ENCODE data around the gene CCDC15.

CCDC15 gene

DNA sequence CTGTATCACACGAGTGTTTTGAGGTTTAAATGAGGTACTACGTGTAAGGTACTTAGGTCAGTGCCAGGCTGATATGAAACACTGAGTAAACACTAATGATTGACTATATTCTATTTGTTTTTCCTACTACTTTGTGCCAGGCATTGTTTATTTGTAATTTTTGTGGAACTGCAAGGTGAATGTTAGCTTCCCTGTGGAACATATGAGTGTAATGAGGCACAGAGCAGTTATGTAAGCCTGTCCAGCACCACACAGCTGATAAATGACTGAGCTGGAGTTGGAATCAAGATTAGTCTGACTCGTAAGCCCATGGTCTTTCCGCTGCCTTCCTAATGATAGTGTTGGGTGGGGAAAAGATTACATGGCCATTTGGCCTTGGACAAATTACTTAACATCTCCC, 115.0 kb downstream of the CCDC15 start:
- no peak for DNase-seq

DNA sequence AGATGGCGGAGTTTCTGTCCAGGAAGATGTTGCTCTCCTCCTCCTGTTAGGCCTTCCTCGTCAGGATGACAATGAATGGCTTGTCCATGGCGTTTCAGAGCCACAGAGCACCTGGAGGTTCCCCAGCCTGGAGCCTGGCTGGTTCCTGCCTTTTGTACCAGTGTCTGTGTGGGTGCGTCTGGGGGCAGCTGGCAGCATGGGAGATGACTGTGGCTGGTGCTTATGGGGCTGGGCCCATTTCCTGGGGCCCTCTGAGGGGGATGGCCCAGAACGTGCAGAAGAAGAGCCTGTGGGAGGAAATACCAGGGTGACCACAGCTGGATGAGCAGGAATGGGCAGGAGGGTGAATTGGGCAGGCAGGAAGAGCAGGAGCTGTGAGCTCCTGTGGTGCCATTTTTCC, 115.8 kb downstream of the CCDC15 start:
- no peak for DNase-seq

DNA sequence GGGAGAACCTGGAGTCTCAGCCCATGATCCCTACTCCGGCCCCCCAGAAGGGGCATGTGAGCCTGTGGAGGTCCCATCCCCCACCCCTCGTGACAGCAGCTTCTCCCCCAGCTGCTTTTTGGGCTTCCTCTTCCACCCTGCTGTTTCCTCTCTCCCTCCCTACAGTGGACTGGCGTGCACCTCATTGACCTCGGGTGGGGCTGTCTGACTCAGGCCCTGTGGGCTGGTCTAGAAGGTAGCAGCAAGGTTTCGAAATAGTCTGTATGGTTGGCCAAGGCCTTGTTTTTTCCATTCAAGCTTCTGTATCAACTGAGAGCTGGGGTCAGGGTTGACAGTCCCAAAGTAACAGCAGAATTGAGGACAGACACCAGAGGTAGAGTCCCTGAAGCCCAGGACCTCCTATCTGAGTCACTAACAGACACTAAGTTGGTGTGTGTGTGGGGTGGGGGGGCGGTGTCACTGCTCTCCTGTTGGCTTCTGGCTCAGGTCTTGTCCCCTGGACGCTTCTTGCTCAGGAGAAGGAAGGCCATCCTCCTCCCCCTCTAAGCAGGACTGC, 116.8 kb downstream of the CCDC15 start:
- peak; percentile 35 for DNase-seq

DNA sequence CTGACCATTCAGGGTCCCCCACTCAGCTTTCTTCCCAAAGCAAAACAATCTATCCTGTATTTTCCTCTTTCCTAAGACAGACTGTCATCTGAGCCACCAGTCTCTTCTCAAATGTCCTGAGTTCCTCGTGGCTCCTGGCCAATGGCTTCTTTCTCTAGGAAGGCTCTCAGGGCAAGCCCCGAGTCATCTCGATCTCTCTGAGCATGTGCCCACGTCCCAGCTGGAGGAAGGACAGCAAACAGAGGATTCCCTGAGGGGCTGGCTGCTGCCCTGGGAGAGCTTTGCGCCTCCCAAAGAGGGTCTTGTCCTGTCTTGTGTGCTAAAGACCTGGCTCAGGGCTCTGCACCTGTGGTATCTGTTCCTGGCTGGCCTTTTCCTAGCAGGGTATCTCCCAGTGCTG, 117.4 kb downstream of the CCDC15 start:
- DNase-seq: no peak

DNA sequence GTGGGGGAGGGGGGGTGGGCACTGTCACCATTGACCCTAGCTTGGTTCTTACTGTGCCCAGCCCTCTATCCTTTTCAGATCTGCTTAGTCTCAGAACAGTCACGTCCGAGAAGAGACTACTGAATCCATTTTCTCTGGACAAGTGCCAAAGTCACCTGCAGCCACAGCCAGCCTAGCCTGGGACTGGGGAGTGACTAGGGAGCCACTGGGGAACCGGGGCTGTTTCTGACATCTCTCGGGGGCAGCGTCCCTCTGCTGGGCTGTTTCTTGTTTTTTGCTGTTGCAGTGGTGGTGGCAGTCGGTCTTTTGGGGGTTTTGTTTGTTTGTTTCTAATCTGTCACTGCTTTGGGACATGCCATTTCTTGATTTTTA, 117.8 kb downstream of the CCDC15 start:
- DNase-seq: no peak

DNA sequence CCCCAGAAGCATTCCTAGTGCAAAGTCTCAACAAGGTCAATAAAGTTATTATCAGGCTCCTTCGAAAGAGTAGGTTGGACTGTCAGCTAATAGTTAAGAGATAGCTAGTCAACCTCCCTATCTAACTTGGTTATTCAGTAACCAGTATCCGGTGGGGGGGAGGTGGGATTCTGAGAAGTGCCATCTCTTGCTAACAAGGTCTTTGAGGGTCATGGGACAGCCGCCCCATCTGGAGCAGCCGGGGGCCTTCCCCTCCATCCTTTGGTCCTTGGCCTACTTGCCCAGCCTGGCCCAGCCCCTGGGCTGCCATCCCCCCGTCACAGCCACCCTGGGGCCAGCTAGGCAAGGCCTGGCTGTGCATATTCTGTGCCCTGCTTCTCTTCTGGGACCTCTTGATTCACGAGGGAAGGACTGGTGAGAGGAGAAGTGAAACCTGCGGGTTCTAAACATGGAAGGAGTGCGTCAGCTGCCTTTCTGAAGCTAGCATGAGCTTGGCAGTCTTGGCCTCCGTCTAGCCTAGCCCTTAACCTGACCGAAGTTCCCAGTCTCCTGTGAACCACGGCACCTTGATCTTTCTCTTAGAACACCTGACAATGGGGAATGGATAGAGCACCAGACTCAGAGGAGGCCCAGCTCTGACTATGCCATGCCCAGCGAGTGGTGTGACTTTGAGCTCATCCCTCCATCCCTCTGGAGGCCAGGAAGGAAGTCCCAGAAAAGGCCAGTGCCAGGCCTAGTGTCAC, 118.4 kb downstream of the CCDC15 start:
- no peak for DNase-seq

DNA sequence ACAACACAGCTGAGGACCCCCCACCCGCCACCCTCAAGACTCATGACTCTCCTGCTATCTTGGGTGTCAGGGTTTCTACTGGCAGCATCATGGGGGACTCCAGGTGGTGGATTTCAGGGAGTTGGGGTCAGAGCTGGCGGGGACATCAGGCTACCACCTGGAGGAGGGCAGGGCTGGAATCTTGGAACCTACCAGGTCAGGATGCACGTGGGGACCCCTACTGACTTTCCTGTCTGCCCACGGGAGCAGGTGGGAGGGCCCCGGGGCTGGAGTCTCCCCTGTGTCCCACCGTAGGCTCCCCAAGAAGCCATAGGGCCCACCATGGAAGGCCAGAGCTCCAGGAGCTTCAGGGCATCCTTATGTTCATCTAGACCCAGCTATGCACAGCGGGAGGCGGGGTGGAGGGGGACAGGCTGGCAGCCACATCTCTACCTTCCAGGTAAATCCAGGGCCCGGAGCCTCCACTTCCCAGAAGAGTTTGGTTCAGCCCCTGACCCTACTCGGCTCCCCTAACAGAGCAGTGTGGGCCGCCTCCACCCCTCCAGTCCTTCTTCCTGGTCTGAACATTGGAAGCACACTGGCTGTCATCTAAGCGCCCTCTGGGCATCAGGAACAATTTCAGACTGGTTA, 119.1 kb downstream of the CCDC15 start:
- DNase-seq: no peak

DNA sequence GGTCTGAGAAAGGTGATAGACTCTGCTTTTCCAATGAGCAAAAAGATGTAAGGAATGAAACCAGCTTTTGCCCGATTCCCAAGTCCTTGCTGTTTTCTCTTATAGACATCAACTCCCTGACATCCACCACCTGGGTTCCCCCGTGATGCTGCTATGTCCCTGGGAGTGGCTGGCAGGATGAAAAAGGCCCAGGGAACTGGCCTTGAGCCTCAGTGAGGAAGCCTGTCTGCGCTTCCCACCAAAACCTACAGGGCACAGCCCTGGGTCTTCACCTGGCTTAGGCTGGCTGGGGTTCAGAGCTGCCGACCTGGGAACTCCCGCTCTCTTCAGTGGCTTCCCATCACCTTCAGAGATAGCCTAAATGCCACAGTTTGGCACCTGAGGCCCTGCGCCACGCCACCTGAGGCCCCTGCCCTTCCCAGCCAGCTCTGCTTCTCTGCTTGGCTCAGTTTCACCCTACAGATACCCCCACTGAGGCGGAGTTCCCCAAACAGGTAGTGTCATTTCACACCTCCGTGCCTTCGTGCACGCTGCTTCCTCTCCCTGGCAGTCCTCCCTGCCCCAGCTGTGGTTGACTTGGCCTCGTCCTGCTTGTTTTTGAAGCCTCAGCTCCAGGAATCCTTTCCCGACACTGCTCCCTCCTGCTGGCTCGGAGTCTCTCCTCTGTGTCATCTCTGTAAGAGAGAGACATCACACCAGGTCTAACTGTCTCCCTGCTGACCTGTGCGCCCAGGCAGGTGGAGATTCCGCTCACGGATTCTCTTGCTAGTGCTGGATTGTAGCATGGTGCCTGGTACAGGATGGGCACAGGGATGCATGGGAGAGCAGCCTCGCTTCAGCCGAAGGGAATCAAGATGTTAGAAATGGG, 119.8 kb downstream of the CCDC15 start:
- DNase-seq: no peak

DNA sequence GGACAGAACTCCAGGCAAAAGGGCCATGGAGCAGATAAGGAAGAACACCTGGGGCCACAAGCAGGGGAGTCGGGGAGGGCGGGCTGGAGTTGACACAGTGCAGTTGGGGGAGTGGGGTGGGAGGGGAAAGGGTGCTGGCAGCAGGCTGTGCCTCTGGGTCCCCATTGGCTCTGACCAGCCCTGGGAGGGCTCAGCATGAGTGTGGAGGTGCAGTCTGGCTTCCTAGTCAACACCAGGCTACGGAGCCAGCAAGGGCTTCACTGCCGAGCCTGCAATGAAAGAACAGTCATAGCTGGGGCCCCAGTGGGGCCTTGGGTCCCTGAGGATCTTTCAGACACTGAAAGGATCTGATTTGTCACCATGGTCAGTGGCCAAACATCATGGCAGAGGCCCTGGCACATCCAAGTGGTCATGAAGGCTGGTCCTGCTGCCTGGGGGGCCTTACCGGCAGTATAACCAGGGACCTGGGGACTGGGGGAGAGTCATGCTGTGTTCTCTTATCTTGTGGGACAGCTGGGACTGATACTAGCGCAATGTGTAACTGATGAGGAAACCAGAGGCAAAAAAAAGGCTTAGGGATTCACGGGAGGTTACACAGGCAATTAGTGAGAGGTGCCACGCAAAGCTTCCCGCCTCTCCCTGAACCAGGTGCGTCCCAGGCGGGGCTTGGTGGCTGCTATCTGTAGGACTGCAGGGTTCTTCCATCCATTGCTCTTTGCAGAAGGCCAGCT, 120.7 kb downstream of the CCDC15 start:
- no peak for DNase-seq

DNA sequence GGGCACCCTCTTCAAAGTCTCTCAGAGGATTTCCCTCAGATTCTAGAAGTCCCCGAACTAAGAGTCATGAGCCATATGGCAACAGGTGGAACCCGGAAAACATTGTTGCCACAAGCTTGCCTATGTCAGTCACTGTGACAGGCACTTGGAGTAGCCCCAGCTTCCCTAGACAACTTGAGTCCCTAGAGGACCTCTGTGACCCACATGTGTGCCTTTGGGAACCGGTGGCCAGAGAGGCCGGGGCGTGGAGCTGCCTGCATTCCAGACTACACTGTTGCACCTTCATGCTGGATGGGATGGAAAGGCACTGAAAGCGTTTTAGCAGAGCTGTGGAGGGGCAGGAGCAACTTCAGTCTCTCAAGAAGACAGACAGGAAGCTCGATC, 121.2 kb downstream of the CCDC15 start:
- DNase-seq: no peak

DNA sequence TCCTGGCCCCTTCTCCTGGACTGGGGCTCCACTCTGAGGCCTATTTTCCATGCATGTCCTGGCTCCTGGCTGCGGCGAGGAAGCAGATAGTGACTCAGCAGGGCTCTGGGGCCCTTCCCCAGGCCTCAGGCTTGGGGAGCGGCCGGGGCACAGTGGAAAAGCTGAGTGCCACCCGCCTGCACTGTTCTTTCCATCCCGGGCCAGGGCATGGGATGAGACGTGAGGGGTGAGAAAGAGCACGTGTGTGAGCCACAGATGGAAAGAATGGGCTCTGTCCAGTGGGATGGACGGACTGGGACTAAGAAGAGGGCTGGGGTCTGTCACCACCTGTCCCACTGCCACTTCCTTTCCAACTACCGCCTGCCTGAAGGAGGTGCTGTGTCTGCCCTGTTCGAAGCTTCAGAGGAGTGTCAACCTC, 121.9 kb downstream of the CCDC15 start:
- no peak for DNase-seq

DNA sequence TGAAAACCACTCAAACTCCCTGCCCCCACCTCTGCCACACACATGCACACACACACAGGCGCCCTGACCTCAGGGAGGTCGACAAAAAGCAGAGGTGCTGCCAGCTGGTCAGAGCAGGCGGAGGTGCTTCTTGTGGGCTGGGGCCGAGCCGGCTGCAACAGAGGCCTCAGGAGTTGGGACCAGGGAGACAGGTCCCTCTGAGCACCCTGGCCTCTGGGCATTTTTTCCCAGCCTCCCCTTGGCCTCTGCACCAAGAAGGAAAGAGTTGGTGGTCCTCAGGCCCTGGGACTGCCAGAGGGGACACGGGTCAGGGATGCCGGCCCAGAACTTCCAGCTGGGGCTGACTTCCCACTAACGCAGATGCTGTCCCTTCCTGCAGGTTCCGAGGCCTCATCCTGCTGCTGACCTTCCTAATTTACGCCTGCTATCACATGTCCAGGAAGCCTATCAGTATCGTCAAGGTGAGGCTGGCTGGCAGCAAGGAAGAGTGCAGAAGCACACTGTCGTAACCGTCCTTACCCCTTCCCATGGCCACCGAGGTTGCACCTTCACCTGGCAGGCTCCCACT, 122.5 kb downstream of the CCDC15 start:
- DNase-seq: no peak

DNA sequence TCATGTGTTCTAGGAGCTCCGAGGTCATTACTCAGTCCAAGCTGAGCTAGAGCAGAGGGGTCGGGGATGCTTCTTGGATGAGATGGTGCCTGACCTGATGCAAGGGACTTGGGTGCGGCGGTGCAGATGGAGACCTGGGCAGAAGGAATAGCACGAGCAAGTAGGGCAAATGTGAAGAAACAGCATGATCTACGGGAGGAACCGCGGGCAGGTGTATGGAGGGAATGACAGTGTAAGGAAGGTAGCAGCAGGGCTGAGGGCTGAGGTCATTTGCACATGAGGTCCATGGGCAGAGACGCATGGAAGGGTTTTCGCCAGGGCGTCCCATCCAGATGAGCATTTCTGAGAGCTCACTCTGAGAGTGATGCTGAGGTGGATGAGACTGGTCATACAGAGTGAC, 124.0 kb downstream of the CCDC15 start:
- DNase-seq: no peak

DNA sequence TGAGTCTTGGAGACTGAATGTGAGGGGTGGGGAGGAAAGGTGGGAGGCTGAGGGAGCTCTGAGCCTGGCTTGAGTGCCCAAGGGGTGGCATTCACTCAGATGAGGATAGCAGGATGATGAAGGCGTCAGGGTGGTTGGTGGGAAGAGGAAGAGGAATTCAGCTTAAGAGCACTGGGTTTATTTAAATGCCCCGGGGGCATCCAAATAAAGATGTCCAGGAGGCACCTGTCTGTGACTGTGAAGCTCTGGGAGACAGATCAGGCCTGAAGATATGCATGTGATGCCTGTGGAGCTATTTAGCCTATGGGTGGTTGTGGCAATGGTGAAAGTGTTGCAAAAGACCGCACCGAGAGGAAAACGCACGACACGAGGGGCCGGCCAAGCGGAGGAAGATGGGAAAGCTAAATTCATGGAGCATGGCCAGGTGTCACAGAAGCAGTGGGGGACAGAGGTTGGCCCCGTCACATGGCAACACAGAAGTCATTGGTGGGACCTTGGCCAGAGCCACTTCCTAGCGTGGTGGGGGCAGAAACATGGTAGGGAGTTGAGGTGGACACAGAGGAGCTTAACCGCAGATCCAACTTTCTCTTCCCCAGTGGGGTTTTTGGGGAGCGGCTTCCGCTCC, 124.6 kb downstream of the CCDC15 start:
- DNase-seq: no peak

DNA sequence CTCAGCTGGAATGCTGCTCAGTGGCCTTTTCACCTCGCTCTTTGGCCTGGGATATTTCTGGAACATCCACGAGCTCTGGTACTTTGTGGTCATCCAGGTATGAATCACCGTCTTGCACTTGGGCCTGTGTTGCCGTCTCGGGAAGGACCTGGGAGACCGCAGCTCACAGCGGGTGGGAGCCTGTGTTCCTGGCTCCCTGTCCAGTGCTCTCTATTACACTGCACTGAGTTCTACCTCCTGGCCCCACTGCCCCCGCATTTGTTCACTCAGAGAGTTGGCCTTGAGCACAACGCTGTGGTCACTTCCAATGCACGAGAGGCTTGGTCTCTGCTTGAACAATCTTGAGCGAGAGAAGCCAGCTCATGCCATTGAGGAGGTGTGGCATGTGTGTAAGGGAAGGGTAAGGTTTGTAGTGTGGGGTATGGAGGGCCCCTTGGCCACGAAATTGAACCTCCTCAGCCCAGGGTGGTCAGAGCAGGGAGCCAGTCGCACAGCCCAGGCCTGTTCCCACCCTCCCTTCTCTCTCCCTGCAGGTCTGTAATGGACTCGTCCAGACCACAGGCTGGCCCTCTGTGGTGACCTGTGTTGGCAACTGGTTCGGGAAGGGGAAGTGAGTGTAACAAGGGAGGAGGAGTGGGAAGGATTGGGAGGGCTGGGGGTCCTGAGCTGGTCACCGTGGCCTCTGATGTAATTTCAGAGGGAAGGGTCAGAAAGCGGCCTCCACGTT, 125.3 kb downstream of the CCDC15 start:
- DNase-seq: no peak

DNA sequence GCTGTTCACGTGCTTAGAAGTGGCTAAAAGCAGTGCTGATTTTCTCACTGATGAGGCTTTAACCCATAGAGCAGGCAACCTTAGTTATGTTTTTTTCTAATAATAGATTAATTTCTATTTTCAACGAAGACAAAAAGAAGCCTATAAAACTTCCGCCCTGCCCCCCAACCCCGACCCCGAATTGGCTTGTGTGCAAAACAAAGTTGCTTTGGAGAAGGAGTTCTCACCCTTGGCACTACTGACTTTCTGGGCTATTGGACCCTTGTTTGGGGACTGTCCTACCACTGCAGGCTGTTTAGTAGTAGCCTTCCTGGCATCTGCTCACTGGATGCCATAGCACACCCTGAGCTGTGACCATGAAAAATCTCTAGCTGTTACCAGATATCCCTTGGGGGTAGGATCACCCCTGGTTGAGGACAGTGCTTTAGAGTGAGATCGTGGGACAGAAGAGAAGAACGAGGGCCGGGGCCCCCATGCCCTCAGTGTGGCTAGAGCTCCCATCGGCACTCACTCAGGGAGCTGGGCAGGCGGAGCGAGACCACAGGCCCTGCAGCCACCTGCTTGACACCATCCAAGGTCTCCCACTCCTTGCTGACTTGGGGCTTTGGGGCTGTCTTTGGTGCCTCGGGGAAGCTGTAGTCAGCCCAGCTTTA, 126.0 kb downstream of the CCDC15 start:
- DNase-seq: no peak

DNA sequence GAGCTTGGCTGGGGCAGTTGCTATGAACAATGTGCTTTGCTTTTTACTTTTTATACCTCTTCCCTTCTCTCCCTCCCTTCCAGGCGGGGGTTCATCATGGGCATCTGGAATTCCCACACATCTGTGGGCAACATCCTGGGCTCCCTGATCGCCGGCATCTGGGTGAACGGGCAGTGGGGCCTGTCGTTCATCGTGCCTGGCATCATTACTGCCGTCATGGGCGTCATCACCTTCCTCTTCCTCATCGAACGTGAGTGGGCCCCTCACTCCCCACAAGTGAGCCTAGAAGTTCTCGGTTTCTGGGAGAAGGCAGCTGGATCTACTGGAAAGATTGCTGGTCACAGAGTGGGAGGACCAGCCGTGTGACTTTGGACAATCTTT, 126.5 kb downstream of the CCDC15 start:
- DNase-seq: no peak

DNA sequence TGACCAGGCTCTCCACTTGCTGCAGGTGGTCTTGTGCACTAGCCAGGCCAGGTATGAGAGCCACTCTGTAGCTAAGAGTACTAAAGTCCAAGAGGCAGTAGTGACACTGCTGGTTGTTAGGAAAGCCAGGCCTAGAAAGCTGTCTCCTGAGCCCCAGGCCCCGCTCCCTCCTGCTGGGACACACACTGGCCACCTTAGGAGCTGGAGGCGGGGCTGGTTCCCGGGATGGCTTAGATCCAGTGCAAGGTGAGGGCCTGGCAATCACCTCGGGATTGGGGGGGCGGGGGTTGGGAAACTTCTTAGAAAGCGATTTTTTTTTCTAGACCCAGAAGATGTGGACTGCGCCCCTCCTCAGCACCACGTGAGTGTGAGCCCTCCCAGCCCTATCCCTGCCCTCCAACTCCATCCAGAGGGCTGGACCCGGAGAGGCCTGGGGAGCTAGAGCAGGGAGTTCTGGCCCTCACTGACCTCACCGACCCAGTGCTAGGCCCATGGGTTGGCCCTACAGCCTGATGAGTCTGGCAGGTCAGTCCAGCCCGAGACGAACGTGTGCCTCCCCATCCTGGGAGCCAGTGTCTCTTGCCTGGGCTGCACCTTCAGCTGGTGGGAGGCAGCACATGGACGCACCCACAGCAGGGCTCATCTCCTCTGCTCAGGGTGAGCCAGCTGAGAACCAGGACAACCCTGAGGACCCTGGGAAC, 127.2 kb downstream of the CCDC15 start:
- DNase-seq: no peak

DNA sequence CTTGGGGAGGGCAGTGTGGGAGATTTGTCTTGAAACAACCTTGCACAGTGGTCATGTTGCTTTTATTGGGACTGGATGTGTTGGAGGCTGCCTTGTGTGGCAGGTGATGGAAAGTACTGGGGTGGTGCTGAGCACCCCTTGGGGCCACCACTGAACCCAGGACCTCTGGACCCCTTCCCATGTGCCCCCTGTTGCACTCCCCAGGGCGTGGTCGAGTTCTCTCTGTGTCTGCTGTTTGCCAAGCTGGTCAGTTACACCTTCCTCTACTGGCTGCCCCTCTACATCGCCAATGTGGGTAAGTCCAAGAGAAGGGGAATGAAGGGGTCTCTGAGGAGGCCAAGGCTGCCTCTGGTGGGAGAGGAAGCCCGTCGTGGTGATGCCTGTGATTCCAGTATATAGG, 128.0 kb downstream of the CCDC15 start:
- no peak for DNase-seq

DNA sequence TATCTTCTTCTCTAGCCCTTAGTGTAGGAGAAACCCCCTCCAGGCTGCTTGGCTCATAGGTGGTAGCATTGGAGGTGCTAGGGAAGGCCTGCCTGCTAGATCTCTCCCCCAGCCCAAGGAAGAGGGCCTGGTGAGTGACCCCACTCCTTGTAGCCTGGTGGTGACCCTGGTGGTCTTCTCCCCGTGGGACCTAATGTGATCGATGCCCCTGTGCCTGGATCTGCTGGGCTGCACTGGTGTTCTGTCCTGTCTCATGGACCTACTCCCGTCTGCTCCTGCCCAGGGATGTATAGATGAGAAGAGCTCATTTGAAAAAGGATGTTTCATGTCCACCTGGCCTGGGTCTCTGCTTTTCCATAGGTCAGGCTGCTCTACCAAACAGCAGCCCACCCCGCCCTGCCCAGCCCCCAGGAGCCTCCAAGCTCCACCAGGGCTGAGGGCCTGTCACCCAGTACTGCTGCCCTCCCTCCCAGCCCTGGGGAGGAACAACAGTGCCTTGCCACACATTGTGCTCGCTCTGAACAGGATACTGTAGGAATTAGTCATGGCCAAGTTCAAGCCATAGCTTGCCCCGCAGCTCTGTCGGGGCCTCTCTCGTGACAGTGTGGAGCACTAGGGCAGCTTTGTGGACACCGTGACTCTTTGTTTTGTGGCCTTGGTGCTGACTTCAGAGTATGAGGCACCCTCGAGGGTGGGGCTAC, 128.8 kb downstream of the CCDC15 start:
- DNase-seq: no peak
